ENCODE measurements around the gene MAP7D1.

Gene MAP7D1

DNA sequence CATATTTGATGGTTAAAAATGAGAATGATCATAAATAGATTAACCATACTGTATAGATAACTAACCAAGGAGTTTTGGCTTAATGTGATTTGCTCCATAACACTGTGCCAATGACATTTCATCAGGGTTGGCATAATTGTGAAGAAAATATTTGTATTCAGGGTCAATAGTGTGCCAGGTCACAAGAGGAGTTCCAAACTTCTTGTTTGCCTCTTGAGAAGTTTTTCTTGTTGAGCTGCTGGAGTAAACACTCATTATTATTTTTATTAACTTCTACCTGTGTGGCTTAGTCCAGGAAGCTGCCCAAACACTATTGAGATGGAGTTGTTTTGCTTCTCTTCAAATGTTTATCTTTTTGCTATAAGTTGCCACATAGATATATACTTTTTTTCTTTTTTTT is 7.5 kb downstream of the MAP7D1 start:
- Histone ChIP-seq H3K4me1 (peaks cover 45 to 87% (median 66%) of the 10 kb centered on the region in 10 experiments), H4K20me1 (peaks cover 81 to 100% (median 96%) of the 10 kb centered on the region in 11 experiments), H3K36me3 (peaks cover 32 to 82% (median 64%) of the 10 kb centered on the region in 11 experiments), H3K4me3 (no peak overlapping the region), H3K9ac (peak overlapping the region in 2 of 11 experiments; percentile 79 to 87; a peak in 1 of 22 replicates), H3K4me2 (no peak overlapping the region; a peak in 1 of 22 replicates), H3K27ac (peak overlapping the region in 2 of 11 experiments; percentile 93 to 99; a peak in 3 of 22 replicates), H3K9me3 (replicated peaks in 1 of 11) (no peaks in the 10 kb centered on the region), H3K27me3 (no peaks in the 10 kb centered on the region)
- no peak for TF ChIP-seq Cebpa-rat (IDR thresholded peaks at IDR 0.05)

DNA sequence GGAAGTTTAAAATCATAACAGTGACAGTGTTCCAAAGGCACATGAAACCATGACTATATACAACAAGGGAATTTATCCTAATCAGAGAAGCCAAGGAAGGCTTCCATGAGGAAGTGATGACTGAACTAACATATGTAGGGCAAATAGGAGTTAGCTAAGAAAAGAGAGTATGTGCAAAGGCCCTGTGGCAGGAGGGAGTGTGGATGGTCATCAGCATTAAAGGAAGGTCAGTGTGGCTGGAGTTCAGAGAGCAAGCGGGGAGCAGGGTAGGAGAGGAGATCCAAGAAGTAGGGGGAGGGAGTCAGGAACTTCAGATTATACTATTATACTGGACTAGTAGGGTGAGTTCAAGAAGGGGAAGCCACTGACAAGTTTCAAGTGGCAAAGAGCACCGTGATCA is 8.4 kb downstream of the MAP7D1 start:
- TF ChIP-seq Cebpa-rat (IDR thresholded peaks at IDR 0.05) = no peak
- H3K27ac ChIP-seq = peak overlapping the region in 2 of 11 experiments; percentile 0 to 9; a peak in 1 of 22 replicates
- peaks cover 33 to 82% (median 67%) of the 10 kb centered on the region in 11 experiments for H3K36me3 ChIP-seq
- peaks cover 36 to 77% (median 60%) of the 10 kb centered on the region in 10 experiments for H3K4me1 ChIP-seq
- H3K27me3 ChIP-seq = no peaks in the 10 kb centered on the region
- H4K20me1 ChIP-seq = peaks cover 81 to 100% (median 96%) of the 10 kb centered on the region in 11 experiments
- H3K9ac ChIP-seq = 0 out of 22 replicates have a peak overlapping the region, but pooled peaks of 1 of the 11 experiments have one; percentile 13
- no peak overlapping the region for H3K4me3 ChIP-seq
- H3K9me3 ChIP-seq (replicated peaks in 1 of 11) = no peaks in the 10 kb centered on the region
- no peak overlapping the region for H3K4me2 ChIP-seq

- no peak overlapping the region for H3K4me2 ChIP-seq
- H3K27me3 ChIP-seq = no peaks in the 10 kb centered on the region
- TF ChIP-seq Cebpa-rat (IDR thresholded peaks at IDR 0.05) = no peak
- H3K4me3 ChIP-seq = no peak overlapping the region
- H3K4me1 ChIP-seq = peaks cover 28 to 70% (median 52%) of the 10 kb centered on the region in 10 experiments
- peaks cover 84 to 100% (median 96%) of the 10 kb centered on the region in 11 experiments for H4K20me1 ChIP-seq
- peak overlapping the region in 2 of 11 experiments; percentile 0 to 48; a peak in 2 of 22 replicates for H3K27ac ChIP-seq
- H3K36me3 ChIP-seq = peaks cover 41 to 82% (median 67%) of the 10 kb centered on the region in 11 experiments
- peak overlapping the region in 2 of 11 experiments; percentile 13 to 29; a peak in 2 of 22 replicates for H3K9ac ChIP-seq
- H3K9me3 ChIP-seq (replicated peaks in 1 of 11) = no peaks in the 10 kb centered on the region
Observed at GRCh38 chr1:36165145-36165544, 9.2 kb downstream of the MAP7D1 start.

DNA sequence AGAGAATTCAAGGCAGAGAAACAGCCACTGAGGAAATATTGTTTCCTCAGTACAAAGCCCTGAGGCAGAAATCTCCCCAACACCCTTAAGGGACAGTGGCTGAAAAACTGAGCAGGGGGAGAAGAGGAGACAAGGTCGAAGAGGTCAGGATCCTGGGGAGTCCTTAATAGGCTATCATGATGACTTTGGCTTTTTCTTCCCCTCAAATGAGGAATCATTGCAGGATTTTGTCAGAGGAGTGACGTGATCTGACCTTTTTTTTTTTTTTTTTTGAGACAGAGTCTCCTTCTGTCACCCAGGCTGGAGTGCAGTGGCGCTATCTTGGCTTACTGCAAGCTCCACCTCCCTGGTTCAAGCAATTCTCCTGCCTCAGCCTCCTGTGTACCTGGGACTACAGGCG is 10.2 kb downstream of the MAP7D1 start:
- peak overlapping the region in 5 of 11 experiments; percentile 30 to 48 (median 38); a peak in 6 of 22 replicates for H3K27ac ChIP-seq
- H3K4me2 ChIP-seq = no peak overlapping the region
- H4K20me1 ChIP-seq = peaks cover 92 to 100% (median 98%) of the 10 kb centered on the region in 11 experiments
- H3K27me3 ChIP-seq = no peaks in the 10 kb centered on the region
- peaks cover 50 to 89% (median 76%) of the 10 kb centered on the region in 11 experiments for H3K36me3 ChIP-seq
- no peak overlapping the region for H3K4me3 ChIP-seq
- H3K4me1 ChIP-seq = peaks cover 18 to 60% (median 43%) of the 10 kb centered on the region in 10 experiments
- H3K9me3 ChIP-seq (replicated peaks in 1 of 11) = no peaks in the 10 kb centered on the region
- peak overlapping the region in 7 of 11 experiments; percentile 11 to 53 (median 29); a peak in 7 of 22 replicates for H3K9ac ChIP-seq
- TF ChIP-seq Cebpa-rat (IDR thresholded peaks at IDR 0.05) = no peak

DNA sequence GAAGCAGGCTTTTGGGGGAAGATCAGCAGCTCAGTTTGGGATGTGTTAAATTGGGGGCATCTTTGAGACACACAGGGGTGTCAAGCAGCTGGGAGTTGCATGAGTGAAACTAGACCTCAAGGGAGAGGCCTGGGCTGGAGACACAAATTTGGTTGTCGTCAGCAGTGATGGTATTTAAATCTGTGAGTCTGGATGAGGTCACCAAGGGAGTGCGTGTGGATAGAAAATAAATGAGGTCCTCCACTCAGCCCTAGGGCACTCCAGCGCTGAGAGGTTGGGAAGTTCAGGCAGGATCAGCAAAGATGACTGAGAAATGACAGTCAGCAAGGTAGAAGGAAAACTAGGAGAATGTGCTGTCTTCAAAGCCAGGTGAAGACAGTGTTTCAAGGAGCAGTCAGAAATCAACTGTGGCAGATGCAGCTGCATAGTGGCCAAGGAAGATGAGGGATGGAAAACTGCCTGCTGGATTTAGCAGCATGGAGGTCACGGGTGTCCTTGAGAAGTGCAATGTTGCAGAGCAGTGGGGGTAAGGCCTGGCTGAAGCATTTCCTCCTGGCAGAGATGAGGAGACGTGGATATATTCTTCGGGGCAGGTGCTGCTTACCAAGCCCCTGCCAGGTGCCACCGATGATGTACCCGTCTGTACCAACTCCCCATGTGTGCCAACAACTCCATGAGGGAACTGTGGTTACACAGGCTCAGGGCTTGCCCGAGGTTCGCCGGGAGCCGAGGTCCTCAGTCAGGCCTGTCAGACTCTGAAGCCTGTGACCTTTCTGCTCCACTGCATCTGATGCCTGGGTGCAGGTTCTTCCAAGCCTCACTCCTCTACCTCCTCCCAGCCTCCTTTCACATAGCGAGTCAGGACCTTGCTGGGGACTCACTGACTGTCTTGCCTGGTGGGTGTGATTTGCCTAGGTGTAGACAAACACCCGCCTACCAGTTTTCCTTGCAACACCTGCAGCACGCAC is 11.3 kb downstream of the MAP7D1 start:
- peak overlapping the region in 6 of 11 experiments; percentile 15 to 53 (median 30); a peak in 8 of 22 replicates for H3K9ac ChIP-seq
- H3K4me1 ChIP-seq = peaks cover 7 to 49% (median 34%) of the 10 kb centered on the region in 10 experiments
- no peaks in the 10 kb centered on the region for H3K27me3 ChIP-seq
- no peak for TF ChIP-seq Cebpa-rat (IDR thresholded peaks at IDR 0.05)
- H3K27ac ChIP-seq = peak overlapping the region in 1 of 11 experiments; percentile 48; a peak in 2 of 22 replicates
- no peak overlapping the region for H3K4me3 ChIP-seq
- H3K4me2 ChIP-seq = no peak overlapping the region
- H4K20me1 ChIP-seq = peaks cover 88 to 100% (median 100%) of the 10 kb centered on the region in 11 experiments
- H3K36me3 ChIP-seq = peaks cover 61 to 100% (median 87%) of the 10 kb centered on the region in 11 experiments
- no peaks in the 10 kb centered on the region for H3K9me3 ChIP-seq (replicated peaks in 1 of 11)

- TF ChIP-seq Cebpa-rat (IDR thresholded peaks at IDR 0.05) = peak in 10 of 11 experiments; percentile 34 to 96 (median 86); a peak in 17 of 22 replicates
- no peak overlapping the region for H3K4me3 ChIP-seq
- no peaks in the 10 kb centered on the region for H3K27me3 ChIP-seq
- peaks cover 71 to 100% (median 93%) of the 10 kb centered on the region in 11 experiments for H3K36me3 ChIP-seq
- H3K9me3 ChIP-seq (replicated peaks in 1 of 11) = no peaks in the 10 kb centered on the region
- peaks cover 84 to 100% (median 100%) of the 10 kb centered on the region in 11 experiments for H4K20me1 ChIP-seq
- no peak overlapping the region for H3K4me2 ChIP-seq
- 0 out of 22 replicates have a peak overlapping the region, but pooled peaks of 2 of the 11 experiments have one; percentile 0 to 12 for H3K27ac ChIP-seq
- H3K9ac ChIP-seq = peak overlapping the region in 2 of 11 experiments; percentile 19 to 41; a peak in 4 of 22 replicates
- peaks cover 0 to 47% (median 25%) of the 10 kb centered on the region in 10 experiments; a peak in 14 of 20 replicates for H3K4me1 ChIP-seq
Observed at GRCh38 chr1:36168514-36168913, 12.6 kb downstream of the MAP7D1 start.

DNA sequence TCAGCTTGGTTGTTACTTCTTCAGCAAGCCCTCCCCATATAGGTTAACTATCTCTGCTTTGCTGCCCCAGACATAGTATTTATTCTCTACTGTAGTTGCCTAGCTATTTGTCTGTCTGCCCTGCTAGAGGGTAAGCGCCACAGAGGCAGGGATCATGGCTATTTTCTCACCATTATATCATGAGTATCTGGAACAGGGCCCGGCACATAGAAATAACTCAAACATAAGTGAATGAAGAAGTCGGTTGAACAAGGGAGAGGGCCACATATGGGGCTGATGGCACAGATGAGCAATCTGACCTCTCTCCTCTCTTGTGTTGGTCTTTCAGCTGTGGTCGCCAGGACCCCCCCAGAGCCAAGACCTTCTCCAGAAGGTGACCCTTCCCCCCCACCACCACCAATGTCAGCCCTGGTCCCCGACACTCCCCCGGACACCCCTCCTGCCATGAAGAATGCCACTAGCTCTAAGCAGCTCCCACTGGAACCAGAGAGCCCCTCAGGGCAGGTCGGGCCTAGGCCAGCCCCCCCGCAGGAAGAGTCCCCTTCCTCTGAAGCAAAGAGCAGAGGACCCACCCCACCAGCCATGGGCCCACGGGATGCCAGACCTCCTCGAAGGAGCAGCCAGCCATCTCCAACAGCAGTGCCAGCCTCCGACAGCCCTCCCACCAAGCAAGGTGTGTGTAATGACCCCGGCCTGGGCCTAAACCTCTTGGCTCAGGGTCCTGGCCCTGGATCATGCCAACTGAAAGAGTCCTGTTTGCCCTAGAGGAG is 14.9 kb downstream of the MAP7D1 start:
- H3K27me3 ChIP-seq = no peaks in the 10 kb centered on the region
- TF ChIP-seq Cebpa-rat (IDR thresholded peaks at IDR 0.05) = no peak
- peaks cover 81 to 100% (median 93%) of the 10 kb centered on the region in 11 experiments for H3K36me3 ChIP-seq
- no peak overlapping the region for H3K4me3 ChIP-seq
- H3K9me3 ChIP-seq (replicated peaks in 1 of 11) = no peaks in the 10 kb centered on the region
- H3K27ac ChIP-seq = 0 out of 22 replicates have a peak overlapping the region, but pooled peaks of 1 of the 11 experiments have one; percentile 13
- H4K20me1 ChIP-seq = peaks cover 80 to 100% (median 99%) of the 10 kb centered on the region in 11 experiments
- peaks cover 11 to 36% (median 15%) of the 10 kb centered on the region in 10 experiments; a peak in 18 of 20 replicates for H3K4me1 ChIP-seq
- no peak overlapping the region for H3K4me2 ChIP-seq
- no peak overlapping the region for H3K9ac ChIP-seq

All from BLaER1 treated with 17β-estradiol and CSF1 and Interleukin-3, amounts not matched to agents 10 nM and 100 nM (cell line).